KOPT-K1 (cell line): ENCODE measurements around the gene PAX9.
"Not testable (repeated sequence)": the region's sequence is repeated elsewhere in the genome, so short reads cannot be mapped to it uniquely, and the experiment has no call there.

Experiments
- H3K27ac ChIP-seq: fragments of 200-600 bp; sonication (generic); 2 replicates; pipeline ENCODE4 v1.5.1; 2016; ENCODE audit warnings: antibody characterized with exemption, mild to moderate bottlenecking, low read depth, low read length; ENCODE audit not compliant: poor library complexity, severe bottlenecking
- H3K36me3 ChIP-seq: fragments of 200-600 bp; sonication (generic); 2 replicates; pipeline ENCODE4 v1.5.1; 2017; ENCODE audit warnings: antibody characterized with exemption, mild to moderate bottlenecking, low read length, moderate library complexity; ENCODE audit not compliant: insufficient read depth
- H3K9me3 ChIP-seq: fragments of 200-600 bp; sonication (generic); 2 replicates; pipeline ENCODE4 v1.5.1; 2017; ENCODE audit warnings: antibody characterized with exemption, low read length, mild to moderate bottlenecking; ENCODE audit not compliant: insufficient read depth, poor library complexity, severe bottlenecking

The PAX9 gene

GRCh38 chr14:36682338-36682737, 20.7 kb downstream of the PAX9 start:
- Histone ChIP-seq H3K27ac (no peak overlapping the region), H3K9me3 (no peaks in the 10 kb centered on the region), H3K36me3 (peaks cover 15% of the 10 kb centered on the region)

- Histone ChIP-seq H3K9me3 (no peaks in the 10 kb centered on the region), H3K36me3 (0 out of 2 replicates have a peak, but pooled peaks cover 6% of the 10 kb centered on the region), H3K27ac (no peak overlapping the region)
These were observed 21.5 kb downstream of the PAX9 start for GRCh38 chr14:36683083-36683724.

- Histone ChIP-seq H3K27ac (no peak overlapping the region), H3K36me3 (no peaks in the 10 kb centered on the region), H3K9me3 (no peaks in the 10 kb centered on the region)
These were observed 23.3 kb downstream of the PAX9 start for GRCh38 chr14:36684946-36685345.

GRCh38 chr14:36690311-36691040, 28.8 kb downstream of the PAX9 start:
- Histone ChIP-seq H3K36me3 (no peaks in the 10 kb centered on the region), H3K9me3 (no peaks in the 10 kb centered on the region), H3K27ac (no peak overlapping the region)

- H3K27ac ChIP-seq, H3K36me3 ChIP-seq, H3K9me3 ChIP-seq: not testable (repeated sequence)
These were observed 37.8 kb downstream of the PAX9 start for GRCh38 chr14:36699420-36699819.

- Histone ChIP-seq H3K36me3 (no peaks in the 10 kb centered on the region), H3K9me3 (no peaks in the 10 kb centered on the region), H3K27ac (no peak overlapping the region)
These were observed 39.0 kb downstream of the PAX9 start for GRCh38 chr14:36700651-36701050.

GRCh38 chr14:36701132-36701531, 39.5 kb downstream of the PAX9 start:
- Histone ChIP-seq H3K9me3 (no peaks in the 10 kb centered on the region), H3K36me3 (no peaks in the 10 kb centered on the region), H3K27ac (no peak overlapping the region)

- H3K36me3 ChIP-seq = no peaks in the 10 kb centered on the region
- H3K27ac ChIP-seq = no peak overlapping the region
- H3K9me3 ChIP-seq = no peaks in the 10 kb centered on the region
These were observed 40.8 kb downstream of the PAX9 start for GRCh38 chr14:36702474-36702873.

- Histone ChIP-seq H3K27ac (no peak overlapping the region), H3K9me3 (no peaks in the 10 kb centered on the region), H3K36me3 (no peaks in the 10 kb centered on the region)
These were observed 45.9 kb downstream of the PAX9 start for GRCh38 chr14:36707570-36707969.

- H3K9me3 ChIP-seq = no peaks in the 10 kb centered on the region
- no peaks in the 10 kb centered on the region for H3K36me3 ChIP-seq
- no peak overlapping the region for H3K27ac ChIP-seq
These were observed 52.5 kb downstream of the PAX9 start for GRCh38 chr14:36713960-36714703.

- no peaks in the 10 kb centered on the region for H3K9me3 ChIP-seq
- no peaks in the 10 kb centered on the region for H3K36me3 ChIP-seq
- no peak overlapping the region for H3K27ac ChIP-seq
These were observed 55.0 kb downstream of the PAX9 start for GRCh38 chr14:36716614-36717184.

- Histone ChIP-seq H3K27ac (no peak overlapping the region), H3K36me3 (no peaks in the 10 kb centered on the region), H3K9me3 (no peaks in the 10 kb centered on the region)
These were observed 55.7 kb downstream of the PAX9 start for GRCh38 chr14:36717363-36717762.

GRCh38 chr14:36718216-36718615, 56.6 kb downstream of the PAX9 start:
- H3K27ac ChIP-seq = no peak overlapping the region
- H3K36me3 ChIP-seq = no peaks in the 10 kb centered on the region
- H3K9me3 ChIP-seq = no peaks in the 10 kb centered on the region

GRCh38 chr14:36719823-36720222, 58.2 kb downstream of the PAX9 start:
- Histone ChIP-seq H3K27ac (no peak overlapping the region), H3K9me3 (no peaks in the 10 kb centered on the region), H3K36me3 (no peaks in the 10 kb centered on the region)

- H3K27ac ChIP-seq = no peak overlapping the region
- H3K9me3 ChIP-seq = no peaks in the 10 kb centered on the region
- no peaks in the 10 kb centered on the region for H3K36me3 ChIP-seq
These were observed 59.0 kb downstream of the PAX9 start for GRCh38 chr14:36720657-36721056.
